Erythroblast (primary cell): Measurements from ENCODE around the gene RPS6KA3.

Source experiments
- GATA1 ChIP-seq: IDR thresholded peaks from 2 replicates; pipeline ENCODE4 v1.6.1; 2011; ENCODE audit warnings: low read depth, mild to moderate bottlenecking, control low read depth, low read length, moderate library complexity
- POLR2A ChIP-seq: IDR thresholded peaks from 2 replicates; pipeline ENCODE4 v1.6.1; 2011; ENCODE audit warnings: mild to moderate bottlenecking, low read length

GRCh38 chrX:20189171-20189570, 77.5 kb downstream of the RPS6KA3 start:
- no peak for TF ChIP-seq POLR2A
- no peak for TF ChIP-seq GATA1
